ENCODE measurements around the gene ORAI2.
"Not testable (repeated sequence)": the region's sequence is repeated elsewhere in the genome, so short reads cannot be mapped to it uniquely, and the experiment has no call there.

Gene ORAI2

GRCh38 chr7:102450242-102450641 lies 16.9 kb downstream of the ORAI2 start:
- DNase-seq, result peak; percentile 60

- DNase-seq, result no peak
These were observed 18.1 kb downstream of the ORAI2 start for GRCh38 chr7:102451371-102452054.

GRCh38 chr7:102452451-102452850 lies 19.1 kb downstream of the ORAI2 start:
- DNase-seq, result no peak

- DNase-seq, result no peak
These were observed 19.9 kb downstream of the ORAI2 start for GRCh38 chr7:102453319-102453718.

- DNase-seq, result no peak
These were observed 21.1 kb downstream of the ORAI2 start for GRCh38 chr7:102454468-102454867.

GRCh38 chr7:102454932-102455331 lies 21.6 kb downstream of the ORAI2 start:
- not testable (repeated sequence) for DNase-seq

- DNase-seq, result no peak
These were observed 22.2 kb downstream of the ORAI2 start for GRCh38 chr7:102455596-102455995.

- DNase-seq, result no peak
These were observed 23.0 kb downstream of the ORAI2 start for GRCh38 chr7:102456327-102456726.

- no peak for DNase-seq
These were observed 24.1 kb downstream of the ORAI2 start for GRCh38 chr7:102457352-102457924.

GRCh38 chr7:102459221-102459844 lies 26.0 kb downstream of the ORAI2 start:
- DNase-seq, result no peak

- no peak for DNase-seq
These were observed 27.1 kb downstream of the ORAI2 start for GRCh38 chr7:102460467-102460866.

GRCh38 chr7:102463841-102464576 lies 30.6 kb downstream of the ORAI2 start:
- DNase-seq, result no peak

- DNase-seq, result peak; percentile 96
These were observed 31.4 kb downstream of the ORAI2 start, which contains the start of the genes ALKBH4 and LRWD1 for GRCh38 chr7:102464577-102465280. TSS of gene ALKBH4 (minus strand) at chr7:102464863. CDS start at chr7:102464836, 27 bp downstream. TSS of gene LRWD1 (plus strand) at chr7:102464984. CDS start at chr7:102465081, 97 bp downstream.

- DNase-seq, result no peak
These were observed 32.7 kb downstream of the ORAI2 start for GRCh38 chr7:102466097-102466496.

GRCh38 chr7:102467581-102468477 lies 34.5 kb downstream of the ORAI2 start:
- DNase-seq, result no peak

- no peak for DNase-seq
These were observed 35.3 kb downstream of the ORAI2 start for GRCh38 chr7:102468478-102469350.

- DNase-seq, result no peak
These were observed 36.1 kb downstream of the ORAI2 start for GRCh38 chr7:102469351-102469971.

GRCh38 chr7:102469972-102470825 lies 36.8 kb downstream of the ORAI2 start:
- DNase-seq, result peak; percentile 2

GRCh38 chr7:102471791-102472125 lies 38.4 kb downstream of the ORAI2 start:
- no peak for DNase-seq
